HEK293 (cell line): ENCODE measurements around the gene SYTL1.

Source experiments
- MZF1 ChIP-seq: fragments of 450-650 bp; formaldehyde crosslinking; IDR thresholded peaks from 2 replicates; pipeline ENCODE4 v1.5.1; 2017; ENCODE audit warnings: missing biosample characterization, missing genetic modification characterization, borderline replicate concordance
- PRDM1 ChIP-seq: fragments of 450-650 bp; formaldehyde crosslinking; IDR thresholded peaks from 2 replicates; pipeline ENCODE4; 2016; ENCODE audit warnings: missing biosample characterization, missing genetic modification characterization
- YY1 ChIP-seq: fragments of 450-650 bp; formaldehyde crosslinking; IDR thresholded peaks from 2 replicates; pipeline ENCODE4 v1.5.1; 2018; ENCODE audit warnings: missing biosample characterization, missing genetic modification characterization
- ZBTB17 ChIP-seq: fragments of 450-650 bp; formaldehyde crosslinking; IDR thresholded peaks from 2 replicates; pipeline ENCODE4 v1.5.1; 2016; ENCODE audit warnings: missing biosample characterization, missing genetic modification characterization
- ZBTB48 ChIP-seq: fragments of 450-650 bp; formaldehyde crosslinking; IDR thresholded peaks from 2 replicates; pipeline ENCODE4 v1.5.1; 2016; ENCODE audit warnings: missing biosample characterization, missing genetic modification characterization
- ZEB2 ChIP-seq: fragments of 450-650 bp; formaldehyde crosslinking; IDR thresholded peaks from 2 replicates; pipeline ENCODE4 v1.5.1; 2016; ENCODE audit warnings: missing biosample characterization, missing genetic modification characterization
- ZNF501 ChIP-seq: fragments of 450-650 bp; formaldehyde crosslinking; IDR thresholded peaks from 2 replicates; pipeline ENCODE4 v1.5.1; 2016; ENCODE audit warnings: missing biosample characterization, missing genetic modification characterization
- TF ChIP-seq, protein P1 (sequence below): fragments of 450-650 bp; formaldehyde crosslinking; IDR thresholded peaks from 2 replicates; pipeline ENCODE4 v1.5.1; 2016; ENCODE audit warnings: missing biosample characterization, missing genetic modification characterization
- TF ChIP-seq, protein P2 (sequence below): fragments of 450-650 bp; formaldehyde crosslinking; IDR thresholded peaks from 2 replicates; pipeline ENCODE4 v1.5.1; 2016; ENCODE audit warnings: missing biosample characterization, missing genetic modification characterization
- TF ChIP-seq, protein P3 (sequence below): fragments of 450-650 bp; formaldehyde crosslinking; conservative IDR thresholded peaks from 2 replicates; pipeline ENCODE4 v1.5.1; 2016; ENCODE audit warnings: low read depth, missing biosample characterization, missing genetic modification characterization
- TF ChIP-seq, protein P4 (sequence below): fragments of 450-650 bp; formaldehyde crosslinking; IDR thresholded peaks from 2 replicates; pipeline ENCODE4 v1.5.1; 2016; ENCODE audit warnings: missing biosample characterization, missing genetic modification characterization

DNA sequence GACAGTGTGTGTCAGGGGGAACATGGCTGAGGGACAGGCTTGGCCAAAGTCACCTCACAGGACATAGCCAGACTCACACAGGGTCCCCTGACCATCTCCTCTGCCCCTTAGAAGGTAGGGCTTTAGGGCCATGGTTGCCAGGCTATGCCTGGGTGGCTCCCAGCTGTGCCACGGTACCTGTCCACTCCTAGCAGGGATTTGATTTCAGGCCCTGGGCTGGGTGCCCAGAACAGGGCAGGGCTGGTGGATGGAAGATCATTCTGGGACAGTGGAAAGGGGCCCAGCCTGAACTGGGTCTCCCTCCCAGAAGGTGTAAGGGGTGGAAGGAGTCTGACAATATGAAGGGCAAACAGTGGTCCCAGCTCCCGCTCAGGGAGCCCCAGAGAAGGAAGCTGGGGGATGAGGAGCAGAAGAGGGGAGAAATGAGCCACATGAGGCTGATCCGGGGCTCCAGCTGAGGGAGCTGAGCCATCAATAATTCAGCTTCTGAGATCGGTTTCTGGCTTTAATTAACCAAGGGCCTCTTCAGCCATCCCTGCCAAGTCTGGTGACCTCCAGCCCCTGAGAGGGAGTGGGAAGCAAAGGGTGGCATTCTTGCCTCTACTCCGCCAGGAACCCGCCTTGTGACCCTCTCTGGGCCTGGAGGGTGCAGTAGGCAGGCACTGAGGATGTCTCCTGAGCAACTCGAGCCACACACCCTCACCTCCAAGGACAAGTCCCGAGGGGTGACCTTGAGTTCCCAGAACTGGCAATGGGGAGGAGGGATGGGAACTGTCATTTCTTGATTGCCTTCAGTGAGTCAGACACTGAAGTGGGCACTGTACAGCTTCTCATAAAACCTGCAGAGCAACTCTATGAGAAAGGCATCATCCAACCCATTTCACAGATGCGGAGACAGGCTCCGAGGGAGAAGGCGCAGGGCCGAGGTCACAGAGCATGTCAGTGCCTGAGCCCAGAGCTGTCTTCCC, 39.2 kb downstream of the SYTL1 start:
- TF ChIP-seq ZBTB17 (tag by site-specific recombination) (no peak), ZNF501 (tag by site-specific recombination) (no peak), ZEB2 (tag by site-specific recombination) (no peak), MZF1 (tag by site-specific recombination) (no peak), PRDM1 (no peak), YY1 (tag by site-specific recombination) (no peak), ZBTB48 (tag by site-specific recombination) (peak; percentile 43; the same call in 1 of the 2 replicates)
- TF ChIP-seq, protein P1, sequence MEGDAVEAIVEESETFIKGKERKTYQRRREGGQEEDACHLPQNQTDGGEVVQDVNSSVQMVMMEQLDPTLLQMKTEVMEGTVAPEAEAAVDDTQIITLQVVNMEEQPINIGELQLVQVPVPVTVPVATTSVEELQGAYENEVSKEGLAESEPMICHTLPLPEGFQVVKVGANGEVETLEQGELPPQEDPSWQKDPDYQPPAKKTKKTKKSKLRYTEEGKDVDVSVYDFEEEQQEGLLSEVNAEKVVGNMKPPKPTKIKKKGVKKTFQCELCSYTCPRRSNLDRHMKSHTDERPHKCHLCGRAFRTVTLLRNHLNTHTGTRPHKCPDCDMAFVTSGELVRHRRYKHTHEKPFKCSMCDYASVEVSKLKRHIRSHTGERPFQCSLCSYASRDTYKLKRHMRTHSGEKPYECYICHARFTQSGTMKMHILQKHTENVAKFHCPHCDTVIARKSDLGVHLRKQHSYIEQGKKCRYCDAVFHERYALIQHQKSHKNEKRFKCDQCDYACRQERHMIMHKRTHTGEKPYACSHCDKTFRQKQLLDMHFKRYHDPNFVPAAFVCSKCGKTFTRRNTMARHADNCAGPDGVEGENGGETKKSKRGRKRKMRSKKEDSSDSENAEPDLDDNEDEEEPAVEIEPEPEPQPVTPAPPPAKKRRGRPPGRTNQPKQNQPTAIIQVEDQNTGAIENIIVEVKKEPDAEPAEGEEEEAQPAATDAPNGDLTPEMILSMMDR (tag by site-specific recombination), result no peak
- TF ChIP-seq, protein P2, sequence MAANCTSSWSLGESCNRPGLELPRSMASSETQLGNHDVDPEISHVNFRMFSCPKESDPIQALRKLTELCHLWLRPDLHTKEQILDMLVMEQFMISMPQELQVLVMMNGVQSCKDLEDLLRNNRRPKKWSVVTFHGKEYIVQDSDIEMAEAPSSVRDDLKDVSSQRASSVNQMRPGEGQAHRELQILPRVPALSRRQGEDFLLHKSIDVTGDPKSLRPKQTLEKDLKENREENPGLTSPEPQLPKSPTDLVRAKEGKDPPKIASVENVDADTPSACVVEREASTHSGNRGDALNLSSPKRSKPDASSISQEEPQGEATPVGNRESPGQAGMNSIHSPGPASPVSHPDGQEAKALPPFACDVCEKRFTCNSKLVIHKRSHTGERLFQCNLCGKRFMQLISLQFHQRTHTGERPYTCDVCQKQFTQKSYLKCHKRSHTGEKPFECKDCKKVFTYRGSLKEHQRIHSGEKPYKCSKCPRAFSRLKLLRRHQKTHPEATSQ, result no peak
- TF ChIP-seq, protein P3, sequence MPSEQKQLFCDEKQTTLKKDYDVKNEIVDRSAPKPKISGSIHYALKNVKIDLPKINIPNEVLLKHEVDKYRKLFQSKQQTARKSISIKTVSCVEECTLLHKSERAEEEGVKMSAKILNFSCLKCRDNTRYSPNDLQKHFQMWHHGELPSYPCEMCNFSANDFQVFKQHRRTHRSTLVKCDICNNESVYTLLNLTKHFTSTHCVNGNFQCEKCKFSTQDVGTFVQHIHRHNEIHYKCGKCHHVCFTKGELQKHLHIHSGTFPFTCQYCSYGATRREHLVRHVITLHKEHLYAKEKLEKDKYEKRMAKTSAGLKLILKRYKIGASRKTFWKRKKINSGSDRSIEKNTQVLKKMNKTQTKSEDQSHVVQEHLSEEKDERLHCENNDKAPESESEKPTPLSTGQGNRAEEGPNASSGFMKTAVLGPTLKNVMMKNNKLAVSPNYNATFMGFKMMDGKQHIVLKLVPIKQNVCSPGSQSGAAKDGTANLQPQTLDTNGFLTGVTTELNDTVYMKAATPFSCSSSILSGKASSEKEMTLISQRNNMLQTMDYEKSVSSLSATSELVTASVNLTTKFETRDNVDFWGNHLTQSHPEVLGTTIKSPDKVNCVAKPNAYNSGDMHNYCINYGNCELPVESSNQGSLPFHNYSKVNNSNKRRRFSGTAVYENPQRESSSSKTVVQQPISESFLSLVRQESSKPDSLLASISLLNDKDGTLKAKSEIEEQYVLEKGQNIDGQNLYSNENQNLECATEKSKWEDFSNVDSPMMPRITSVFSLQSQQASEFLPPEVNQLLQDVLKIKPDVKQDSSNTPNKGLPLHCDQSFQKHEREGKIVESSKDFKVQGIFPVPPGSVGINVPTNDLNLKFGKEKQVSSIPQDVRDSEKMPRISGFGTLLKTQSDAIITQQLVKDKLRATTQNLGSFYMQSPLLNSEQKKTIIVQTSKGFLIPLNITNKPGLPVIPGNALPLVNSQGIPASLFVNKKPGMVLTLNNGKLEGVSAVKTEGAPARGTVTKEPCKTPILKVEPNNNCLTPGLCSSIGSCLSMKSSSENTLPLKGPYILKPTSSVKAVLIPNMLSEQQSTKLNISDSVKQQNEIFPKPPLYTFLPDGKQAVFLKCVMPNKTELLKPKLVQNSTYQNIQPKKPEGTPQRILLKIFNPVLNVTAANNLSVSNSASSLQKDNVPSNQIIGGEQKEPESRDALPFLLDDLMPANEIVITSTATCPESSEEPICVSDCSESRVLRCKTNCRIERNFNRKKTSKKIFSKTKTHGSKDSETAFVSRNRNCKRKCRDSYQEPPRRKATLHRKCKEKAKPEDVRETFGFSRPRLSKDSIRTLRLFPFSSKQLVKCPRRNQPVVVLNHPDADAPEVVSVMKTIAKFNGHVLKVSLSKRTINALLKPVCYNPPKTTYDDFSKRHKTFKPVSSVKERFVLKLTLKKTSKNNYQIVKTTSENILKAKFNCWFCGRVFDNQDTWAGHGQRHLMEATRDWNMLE (tag by site-specific recombination), result no peak
- TF ChIP-seq, protein P4, sequence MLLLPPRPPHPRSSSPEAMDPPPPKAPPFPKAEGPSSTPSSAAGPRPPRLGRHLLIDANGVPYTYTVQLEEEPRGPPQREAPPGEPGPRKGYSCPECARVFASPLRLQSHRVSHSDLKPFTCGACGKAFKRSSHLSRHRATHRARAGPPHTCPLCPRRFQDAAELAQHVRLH (tag by site-specific recombination), result no peak
